SK-N-SH (cell line): ENCODE results near the gene PRMT9. TPM values are rescaled to one million over a fixed set of nuclear protein-coding genes. Genes with fewer than 3 reads are reported as not detected.
A peak's percentile ranks its signal among the peaks of the same experiment; 100 is the strongest.

ENCODE experiments used
- CTCF ChIA-PET: fragments of 300-600, 350-600 bp; formaldehyde crosslinking; extraction: SDS; loops from one replicate; lab custom pipeline; 2021; lab: Yijun Ruan, JAX
- POLR2A ChIA-PET: fragments of 350-600 bp; sonication (Branson Sonifier 250); formaldehyde crosslinking; extraction: SDS; loops from one replicate; lab custom pipeline; 2020; ENCODE audit warnings: antibody characterized with exemption, inconsistent platforms; lab: Yijun Ruan, JAX
- DNase-seq: peaks from one replicate; pipeline ENCODE4 v3.0.0; 2012
- H2AFZ ChIP-seq: fragments of 200-600 bp; sonication (generic); 2 replicates; pipeline ENCODE4 v1.8.1; 2016; ENCODE audit warnings: antibody characterized with exemption, mild to moderate bottlenecking, low read depth
- H3F3A ChIP-seq: fragments of 200-600 bp; sonication (generic); replicated peaks from 2 replicates; pipeline ENCODE3; 2016; ENCODE audit warnings: antibody characterized with exemption, mild to moderate bottlenecking; ENCODE audit not compliant: insufficient read depth
- H3K27ac ChIP-seq, 2 experiments: fragments of 200-500 bp in 1 of 2; fragments of 200-600 bp in 1 of 2; sonication (Bioruptor generic) in 1 of 2; sonication (generic), shearing (Covaris generic) in 1 of 2; 2 replicates each; pipeline versions ENCODE4 v1.5.1 to v1.6.1; 2014 to 2016; ENCODE audit warnings: low read depth in 2 of 2, inconsistent platforms in 1 of 2, low read length in 1 of 2, mild to moderate bottlenecking in 1 of 2, mixed read lengths in 1 of 2
- H3K27me3 ChIP-seq: fragments of 200-600 bp; sonication (generic), shearing (Covaris generic); 2 replicates; pipeline ENCODE4 v1.6.1; 2016; ENCODE audit warnings: mixed run types; ENCODE audit not compliant: insufficient read depth
- H3K36me3 ChIP-seq, 2 experiments: fragments of 200-500 bp in 1 of 2; fragments of 200-600 bp in 1 of 2; sonication (Bioruptor generic) in 1 of 2; sonication (generic) in 1 of 2; replicated peaks in 1 of 2; 2 replicates each; pipeline versions ENCODE3 to v1.5.1; 2014 to 2016; ENCODE audit warnings: low read length in 1 of 2, mild to moderate bottlenecking in 1 of 2; ENCODE audit not compliant: insufficient read depth in 2 of 2, control insufficient read depth in 1 of 2
- H3K4me1 ChIP-seq, 2 experiments: fragments of 200-500 bp in 1 of 2; fragments of 200-600 bp in 1 of 2; sonication (Bioruptor generic) in 1 of 2; sonication (generic), shearing (Covaris generic) in 1 of 2; 2 replicates each; pipeline versions ENCODE4 v1.5.1 to v1.6.1; 2014 to 2016; ENCODE audit warnings: low read depth in 1 of 2, low read length in 1 of 2, mixed run types in 1 of 2; ENCODE audit not compliant: insufficient read depth in 2 of 2, control insufficient read depth in 1 of 2
- H3K4me2 ChIP-seq: fragments of 200-600 bp; sonication (generic), shearing (Covaris generic); 2 replicates; pipeline ENCODE4 v1.6.1; 2017; ENCODE audit warnings: mixed run types
- H3K4me3 ChIP-seq, 2 experiments: fragments of 200-500 bp in 1 of 2; fragments of 200-600 bp in 1 of 2; sonication (Bioruptor generic) in 1 of 2; sonication (generic), shearing (Covaris generic) in 1 of 2; 2 replicates each; pipeline versions ENCODE4 v1.5.1 to v1.8.1; 2014 to 2016; ENCODE audit warnings: low read depth in 2 of 2, inconsistent platforms in 1 of 2, low read length in 1 of 2, mild to moderate bottlenecking in 1 of 2, mixed read lengths in 1 of 2, moderate library complexity in 1 of 2
- H3K79me2 ChIP-seq: fragments of 200-600 bp; sonication (generic); 2 replicates; pipeline ENCODE4 v1.8.1; 2017; ENCODE audit warnings: mild to moderate bottlenecking; ENCODE audit not compliant: insufficient read depth
- H3K9ac ChIP-seq: fragments of 200-600 bp; sonication (generic); 2 replicates; pipeline ENCODE4 v1.6.1; 2017; ENCODE audit warnings: mixed run types
- H3K9me2 ChIP-seq: fragments of 200-600 bp; sonication (generic); 2 replicates; pipeline ENCODE4 v1.6.1; 2017; ENCODE audit warnings: mixed run types
- H3K9me3 ChIP-seq: fragments of 200-600 bp; sonication (generic); 2 replicates; pipeline ENCODE4 v1.6.1; 2017; ENCODE audit warnings: mixed run types, mild to moderate bottlenecking, moderate library complexity
- H4K20me1 ChIP-seq: fragments of 200-600 bp; sonication (generic); 2 replicates; pipeline ENCODE4 v1.6.1; 2017; ENCODE audit warnings: mild to moderate bottlenecking, mixed run types; ENCODE audit not compliant: insufficient read depth
- EP300 ChIP-seq, 2 experiments: IDR thresholded peaks; 2 replicates each; pipeline versions ENCODE4 v1.4.0 to v1.6.1; 2012; ENCODE audit warnings: borderline replicate concordance in 1 of 2, low read depth in 1 of 2, low read length in 1 of 2
- GABPA ChIP-seq: IDR thresholded peaks from 2 replicates; pipeline ENCODE4 v1.4.0; 2012; ENCODE audit warnings: low read depth, mild to moderate bottlenecking
- GATA2 ChIP-seq: sonication (generic); formaldehyde crosslinking; IDR thresholded peaks from 2 replicates; pipeline ENCODE4 v1.5.0; 2020; ENCODE audit warnings: mild to moderate bottlenecking, missing genetic modification reagents
- IRF3 ChIP-seq: fragments of 150-350 bp; IDR thresholded peaks from 2 replicates; pipeline ENCODE4 v1.6.1; 2016; ENCODE audit warnings: mild to moderate bottlenecking, low read depth, low read length
- JUND ChIP-seq: IDR thresholded peaks from 2 replicates; pipeline ENCODE4 v1.4.0; 2012
- POLR2AphosphoS5 ChIP-seq: IDR thresholded peaks from 2 replicates; pipeline ENCODE4 v1.6.1; 2012; ENCODE audit warnings: low read depth, low read length
- SIN3A ChIP-seq: IDR thresholded peaks from 2 replicates; pipeline ENCODE4 v1.6.1; 2012; ENCODE audit warnings: low read depth, mild to moderate bottlenecking, low read length, moderate library complexity, borderline replicate concordance
- SMC3 ChIP-seq: IDR thresholded peaks from 2 replicates; pipeline ENCODE4 v1.6.1; 2012; ENCODE audit warnings: low read depth, low read length, improper control_type of control experiment
- WGBS: methylation state at CpG from one replicate; pipeline ENCODE4 v1.1.6; 2017; ENCODE audit warnings: low lambda C conversion rate; 5-methylcytosine and 5-hydroxymethylcytosine counted together
- polyA plus RNA-seq, 3 experiments: library from polyadenylated mRNA; depleted of rRNA; stranded (reverse); fragments of >200 nt; gene quantifications; 2 replicates each; pipeline ENCODE4 v1.2.3, GENCODE V29; 2012

The PRMT9 gene
- polyA plus RNA-seq, 1 of the 3 experiments (the other 2 are of a cell fraction), result 3.9 TPM

GRCh38 chr4:147620315-147620714 lies 63.6 kb downstream of the PRMT9 start:
- DNase-seq, result no peak
- Histone ChIP-seq H3K9me3 (no peaks in the 10 kb centered on the region), H3F3A (peaks cover 6% of the 10 kb centered on the region), H3K4me3 (no peak overlapping the region), H3K9ac (no peak overlapping the region), H4K20me1 (peaks cover 9% of the 10 kb centered on the region; the same call in 1 of the 2 replicates), H3K4me1 (peaks cover 0 to 20% of the 10 kb centered on the region in 2 experiments; a peak in 3 of 4 replicates), H3K27ac (no peak overlapping the region; a peak in 1 of 4 replicates), H3K27me3 (no peaks in the 10 kb centered on the region), H2AFZ (no peak overlapping the region), H3K79me2 (peaks cover 56% of the 10 kb centered on the region), H3K9me2 (no peaks in the 10 kb centered on the region), H3K4me2 (peak overlapping the region; percentile 38; the same call in 1 of the 2 replicates), H3K36me3 (peaks cover 31 to 38% of the 10 kb centered on the region in 2 experiments)
- ChIA-PET CTCF (no interaction called here), POLR2A (no interaction called here)
- 88% methylated on average over 2 of the region's 2 CpGs for WGBS
- TF ChIP-seq SMC3 (no peak), EP300 (IDR thresholded peaks at IDR 0.05; ENCODE audit: borderline replicate concordance in 1 of 2, low read depth in 1 of 2, low read length in 1 of 2) (no peak), GATA2 (CRISPR knock-in tag) (no peak), GABPA (no peak), IRF3 (no peak)

- peak overlapping the region; percentile 79 to 98 for H3K4me3 ChIP-seq
- H3K79me2 ChIP-seq, result peaks cover 55% of the 10 kb centered on the region
- peak overlapping the region; percentile 66 for H3K9ac ChIP-seq
- peak overlapping the region; percentile 64 to 86; a peak in 3 of 4 replicates for H3K27ac ChIP-seq
- ChIA-PET POLR2A (interaction anchor here (1.0 to 1.7 kb wide), 4 partner anchors 11 to 66 kb away, joined by 4 to 13 read pairs (median 6); partner anchors contain the start of gene PRMT9), CTCF (interaction anchor here (1.4 to 5.9 kb wide), 5 partner anchors 16 to 248 kb away, joined by 3 to 47 read pairs (median 5); no protein-coding TSS in a partner anchor)
- H3K36me3 ChIP-seq, result peaks cover 12 to 21% of the 10 kb centered on the region in 2 experiments
- peaks cover 9% of the 10 kb centered on the region; the same call in 1 of the 2 replicates for H4K20me1 ChIP-seq
- peaks cover 0 to 20% of the 10 kb centered on the region in 2 experiments; a peak in 3 of 4 replicates for H3K4me1 ChIP-seq
- 9% methylated on average over 17 of the region's 17 CpGs for WGBS
- TF ChIP-seq SIN3A (no peak), POLR2AphosphoS5 (no peak), JUND (no peak)
- no peaks in the 10 kb centered on the region for H3K27me3 ChIP-seq
- no peak for DNase-seq
- no peaks in the 10 kb centered on the region for H3K9me2 ChIP-seq
- no peaks in the 10 kb centered on the region for H3K9me3 ChIP-seq
- peak overlapping the region; percentile 60 for H2AFZ ChIP-seq
- peak overlapping the region; percentile 88 for H3K4me2 ChIP-seq
- no peaks in the 10 kb centered on the region for H3F3A ChIP-seq
Measured at GRCh38 chr4:147617841-147618691, 65.9 kb downstream of the PRMT9 start.
